SIG-M5 (cell line): ENCODE results near the gene CMTR2.
"Not testable (repeated sequence)": the region's sequence is repeated elsewhere in the genome, so short reads cannot be mapped to it uniquely, and the experiment has no call there.

Experiments
- DNase-seq: peaks from one replicate; lab custom pipeline; 2025; lab: John Stamatoyannopoulos, UW

Gene CMTR2, protein sequence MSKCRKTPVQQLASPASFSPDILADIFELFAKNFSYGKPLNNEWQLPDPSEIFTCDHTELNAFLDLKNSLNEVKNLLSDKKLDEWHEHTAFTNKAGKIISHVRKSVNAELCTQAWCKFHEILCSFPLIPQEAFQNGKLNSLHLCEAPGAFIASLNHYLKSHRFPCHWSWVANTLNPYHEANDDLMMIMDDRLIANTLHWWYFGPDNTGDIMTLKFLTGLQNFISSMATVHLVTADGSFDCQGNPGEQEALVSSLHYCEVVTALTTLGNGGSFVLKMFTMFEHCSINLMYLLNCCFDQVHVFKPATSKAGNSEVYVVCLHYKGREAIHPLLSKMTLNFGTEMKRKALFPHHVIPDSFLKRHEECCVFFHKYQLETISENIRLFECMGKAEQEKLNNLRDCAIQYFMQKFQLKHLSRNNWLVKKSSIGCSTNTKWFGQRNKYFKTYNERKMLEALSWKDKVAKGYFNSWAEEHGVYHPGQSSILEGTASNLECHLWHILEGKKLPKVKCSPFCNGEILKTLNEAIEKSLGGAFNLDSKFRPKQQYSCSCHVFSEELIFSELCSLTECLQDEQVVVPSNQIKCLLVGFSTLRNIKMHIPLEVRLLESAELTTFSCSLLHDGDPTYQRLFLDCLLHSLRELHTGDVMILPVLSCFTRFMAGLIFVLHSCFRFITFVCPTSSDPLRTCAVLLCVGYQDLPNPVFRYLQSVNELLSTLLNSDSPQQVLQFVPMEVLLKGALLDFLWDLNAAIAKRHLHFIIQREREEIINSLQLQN

DNA sequence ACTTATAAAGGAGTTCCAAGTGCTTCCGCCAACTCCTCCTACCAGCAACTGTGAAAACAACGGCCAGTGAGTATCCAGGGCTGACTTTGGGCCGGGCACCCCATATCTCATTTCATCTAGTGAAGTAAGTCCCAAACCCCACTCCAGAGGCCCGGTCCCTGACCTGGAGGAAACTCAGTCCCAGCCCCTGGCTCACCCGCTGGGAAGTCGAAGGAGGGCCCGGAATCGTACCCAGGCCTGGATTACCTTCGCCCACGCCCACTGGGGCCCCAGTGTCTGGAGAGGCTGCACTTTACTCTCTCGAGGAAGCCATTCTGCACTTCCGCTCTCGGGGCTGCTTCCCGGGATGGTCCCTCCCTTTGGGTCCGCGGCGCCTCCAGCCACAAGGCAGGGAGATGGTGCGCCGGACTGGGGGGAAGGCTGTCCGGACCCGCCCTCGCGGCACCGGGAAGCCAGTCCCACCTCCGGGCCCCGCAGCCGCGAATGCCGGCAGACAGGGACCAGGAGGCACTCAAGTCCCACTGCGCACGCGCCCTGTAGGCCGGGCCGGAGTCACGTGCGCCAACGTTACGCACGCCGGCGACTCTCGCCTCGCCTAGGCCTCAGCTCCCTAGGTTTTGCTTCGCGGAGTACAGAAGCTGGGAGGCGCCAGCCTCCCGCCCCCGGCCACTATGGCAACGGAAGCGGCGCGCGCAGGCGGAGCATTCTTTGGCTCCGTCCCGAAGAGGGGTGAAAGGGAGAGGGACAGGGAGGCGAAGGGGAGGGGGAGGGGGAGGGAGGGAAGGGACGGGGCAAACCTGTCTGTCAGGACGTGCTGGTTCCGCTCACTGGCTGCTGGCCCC lies at the start of gene CMTR2:
CMTR2 (minus strand) TSS at position 513 of the 842 bp plus-strand sequence. CDS start 3,482 bp downstream, outside the sequence.
- DNase-seq, result peak; percentile 58

DNA sequence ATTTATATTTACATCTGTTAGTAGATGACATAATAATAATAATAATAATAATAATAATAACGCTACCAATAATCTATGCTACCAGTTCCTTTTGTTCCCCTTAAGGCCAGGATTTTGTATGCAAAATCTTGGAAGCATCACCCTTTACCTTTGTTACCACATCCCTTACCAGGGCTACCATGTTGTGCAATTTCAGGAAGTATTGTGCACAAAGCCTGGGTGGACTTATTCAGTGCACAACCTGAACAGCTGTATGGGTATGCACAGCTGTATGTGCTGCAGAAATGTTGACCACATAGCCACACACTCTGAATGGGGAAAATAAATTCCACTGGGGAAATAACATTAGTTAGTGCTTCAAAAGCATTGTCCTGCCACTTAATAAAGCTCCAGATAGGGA lies 49.4 kb upstream of the CMTR2 start:
- no peak for DNase-seq

DNA sequence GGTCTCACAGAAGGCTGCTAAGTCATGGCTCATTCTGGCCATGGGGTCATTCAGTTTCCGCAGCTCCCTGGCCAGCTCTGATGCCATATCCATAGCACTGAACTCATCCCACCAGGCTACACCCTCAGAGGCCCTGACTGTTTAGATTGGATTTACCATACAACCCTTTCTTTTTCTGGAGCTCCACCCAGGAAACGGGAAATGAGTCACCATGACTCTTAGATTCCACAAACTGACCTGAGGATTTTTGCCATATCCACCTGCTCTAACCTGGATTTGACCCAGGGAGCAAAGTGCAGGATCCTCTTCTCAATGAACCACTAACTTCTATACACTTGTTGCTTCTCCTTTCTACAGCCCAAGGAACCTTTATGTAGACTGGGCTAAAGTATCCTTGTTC lies 49.0 kb upstream of the CMTR2 start:
- DNase-seq, result no peak

DNA sequence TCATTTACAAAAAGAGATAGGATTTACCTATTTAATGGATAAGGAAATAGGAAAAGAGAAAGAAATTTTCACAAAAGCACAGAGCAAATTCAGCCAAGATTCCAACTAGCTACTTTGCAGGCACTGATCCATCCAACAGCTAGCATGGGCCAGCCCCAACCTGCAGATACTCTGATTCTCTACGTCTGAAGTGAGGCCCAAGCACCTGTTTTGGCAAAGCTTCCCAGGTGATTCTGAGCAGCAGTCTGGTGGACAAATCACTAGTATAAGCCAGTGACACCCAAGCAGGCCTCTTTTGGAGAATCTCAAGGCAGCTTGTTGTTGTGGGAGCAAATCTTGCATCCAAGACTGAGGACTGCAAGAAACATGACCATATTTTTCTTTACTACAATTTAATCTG lies 48.4 kb upstream of the CMTR2 start:
- no peak for DNase-seq

DNA sequence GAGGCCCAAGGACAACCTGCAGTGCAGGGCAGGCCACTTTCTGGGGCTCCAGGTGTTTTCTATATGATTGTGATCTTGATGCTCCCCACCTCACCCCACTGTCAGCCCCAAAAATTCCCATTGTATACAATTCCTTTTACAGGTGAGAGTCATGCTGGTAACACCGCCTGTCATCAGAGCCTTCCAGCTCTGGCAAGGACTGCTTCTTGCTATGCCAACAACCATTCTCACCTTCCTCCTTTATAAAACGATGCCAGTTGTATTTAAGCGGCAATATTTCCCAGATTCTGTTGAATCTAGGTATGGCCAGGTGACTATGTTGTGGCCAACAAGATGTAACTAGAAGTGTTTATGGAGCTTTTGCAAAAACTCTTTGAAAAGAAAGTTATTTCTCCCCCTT lies 38.9 kb upstream of the CMTR2 start:
- DNase-seq, result no peak

DNA sequence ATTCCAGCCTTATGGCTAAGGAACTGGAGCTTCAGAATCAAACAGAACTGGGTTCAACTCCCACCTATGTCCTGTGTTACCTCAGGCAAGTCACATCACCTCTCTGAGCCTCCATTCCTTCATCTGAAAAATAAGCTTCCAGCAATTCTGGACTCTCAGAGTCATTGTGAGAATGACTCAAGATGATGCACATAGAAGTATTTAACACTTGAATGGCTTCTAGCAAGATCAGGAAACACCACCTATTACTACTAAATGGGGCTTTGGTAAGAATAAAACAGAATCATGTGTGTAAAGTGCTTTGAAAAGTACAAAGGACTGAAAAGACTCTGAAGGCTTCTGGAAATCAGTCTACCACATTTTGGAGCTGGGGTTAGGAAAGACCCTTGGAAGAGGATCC lies 38.5 kb upstream of the CMTR2 start:
- DNase-seq, result no peak

DNA sequence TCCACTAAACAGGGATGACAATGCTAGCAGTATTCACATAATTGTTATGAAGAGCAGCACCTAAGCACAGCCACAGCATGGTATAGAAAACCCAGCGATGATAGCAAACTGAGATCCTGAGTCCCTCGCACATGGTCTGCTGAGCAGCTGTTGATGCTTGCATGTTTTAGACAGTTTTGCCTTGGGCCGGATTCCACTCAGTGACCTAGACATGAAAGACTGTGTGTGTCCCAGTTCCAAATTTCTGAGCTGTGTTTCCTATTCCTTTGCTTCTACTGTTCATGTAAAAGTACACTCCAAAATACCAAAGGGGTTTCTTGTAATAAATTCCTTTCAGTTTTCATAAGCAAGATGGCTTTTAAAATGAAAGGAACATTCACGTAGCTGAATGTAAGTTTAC lies 30.8 kb upstream of the CMTR2 start:
- DNase-seq, result no peak

DNA sequence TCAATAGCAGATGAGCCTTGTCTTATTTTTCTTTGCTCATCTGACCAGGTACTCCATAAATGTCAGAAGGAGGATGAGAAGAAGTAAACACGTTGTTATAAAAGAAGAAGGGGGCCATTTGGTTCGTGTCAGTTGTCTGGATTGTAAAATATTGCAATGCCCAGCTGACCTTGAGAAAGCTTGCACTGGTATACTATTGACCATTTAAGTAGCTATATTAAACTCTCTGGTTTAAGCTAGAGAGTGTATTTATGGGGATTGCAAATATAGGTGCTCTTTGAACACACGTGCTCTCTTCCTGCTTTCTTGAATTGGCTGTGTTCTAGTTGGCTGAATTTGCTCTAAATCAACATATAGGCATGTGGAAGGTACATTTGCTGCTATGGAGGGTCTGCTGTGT lies 26.1 kb upstream of the CMTR2 start:
- DNase-seq, result no peak

DNA sequence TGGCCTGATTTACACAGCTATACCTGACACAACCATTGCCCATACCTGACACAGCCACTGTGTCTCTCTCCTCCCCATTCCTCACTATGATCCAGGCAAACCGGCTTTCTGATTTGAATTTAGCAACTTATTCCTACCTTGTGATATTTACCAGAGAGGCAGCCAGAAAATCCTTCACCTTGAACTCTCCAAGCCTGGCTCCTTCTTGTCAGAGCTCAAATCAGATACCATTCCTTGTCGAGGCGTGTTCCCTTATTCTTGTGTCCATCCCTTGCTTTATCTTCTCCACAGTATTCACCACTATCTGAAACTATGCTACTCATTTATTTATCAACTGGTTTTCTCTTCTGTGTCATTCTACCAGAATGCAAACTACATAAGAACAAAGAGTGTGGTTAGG lies 24.4 kb upstream of the CMTR2 start:
- DNase-seq, result not testable (repeated sequence)

DNA sequence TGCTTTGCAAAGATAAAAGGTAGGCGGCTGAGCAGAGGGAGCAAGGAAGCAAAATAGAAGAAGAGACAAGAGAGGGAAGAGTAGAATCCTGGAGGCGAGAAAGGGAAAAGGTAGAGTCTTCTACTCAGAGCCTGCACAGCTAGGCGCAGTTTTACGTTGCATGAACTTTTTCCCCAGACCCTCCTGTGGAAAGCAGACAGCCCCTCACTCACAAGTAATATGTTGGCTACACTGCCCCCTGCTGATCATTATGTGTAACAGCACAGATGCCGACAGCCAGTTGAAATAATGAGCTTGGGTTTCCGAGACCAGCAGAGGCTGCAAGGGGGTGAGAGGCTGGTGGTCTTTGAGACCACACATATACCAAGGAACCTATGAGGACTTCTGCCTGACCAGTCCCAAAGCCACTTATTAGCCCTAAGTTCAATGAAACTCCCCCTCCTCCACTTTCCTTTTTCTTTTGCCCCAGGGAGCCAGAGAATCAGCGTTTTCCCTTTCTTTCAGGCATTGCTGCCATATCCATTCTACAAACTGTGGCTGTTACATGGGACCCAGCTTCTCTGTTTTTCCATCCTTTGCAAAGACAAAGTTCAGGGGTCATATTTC lies 22.5 kb upstream of the CMTR2 start:
- no peak for DNase-seq

DNA sequence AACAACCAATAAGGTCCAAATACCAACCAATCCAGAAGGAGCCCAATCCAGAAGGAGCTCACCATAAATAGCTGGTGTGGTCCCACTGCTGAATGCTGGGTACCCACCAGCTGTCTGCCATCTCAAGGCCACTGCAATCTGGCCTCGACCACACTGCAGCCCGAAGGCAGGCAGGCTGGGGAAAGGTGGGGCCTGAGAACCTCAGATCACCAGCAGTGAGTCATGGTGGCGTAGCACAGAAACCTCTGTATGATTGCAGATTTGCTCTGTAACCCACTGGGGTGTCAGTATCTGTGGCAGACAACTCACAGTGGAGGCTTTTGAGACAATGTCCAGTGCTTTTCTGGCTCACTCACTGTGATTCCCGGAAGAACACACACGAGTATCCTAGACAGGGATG lies 14.7 kb upstream of the CMTR2 start:
- no peak for DNase-seq

DNA sequence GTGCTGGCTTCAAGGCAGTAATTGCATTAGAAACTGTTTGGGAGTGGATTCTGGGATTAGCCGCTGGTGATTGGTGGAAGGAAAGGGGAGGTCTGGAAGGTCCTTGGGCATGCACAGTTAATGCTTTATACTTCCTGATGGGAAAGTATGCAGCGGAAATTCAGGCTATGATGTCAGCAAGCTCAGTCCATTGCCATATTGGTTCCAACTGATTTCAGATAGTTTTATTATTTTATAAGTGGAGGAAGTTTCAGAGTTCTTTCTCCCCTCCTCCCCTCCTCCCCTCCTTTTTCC lies 8.1 kb upstream of the CMTR2 start:
- DNase-seq, result no peak

DNA sequence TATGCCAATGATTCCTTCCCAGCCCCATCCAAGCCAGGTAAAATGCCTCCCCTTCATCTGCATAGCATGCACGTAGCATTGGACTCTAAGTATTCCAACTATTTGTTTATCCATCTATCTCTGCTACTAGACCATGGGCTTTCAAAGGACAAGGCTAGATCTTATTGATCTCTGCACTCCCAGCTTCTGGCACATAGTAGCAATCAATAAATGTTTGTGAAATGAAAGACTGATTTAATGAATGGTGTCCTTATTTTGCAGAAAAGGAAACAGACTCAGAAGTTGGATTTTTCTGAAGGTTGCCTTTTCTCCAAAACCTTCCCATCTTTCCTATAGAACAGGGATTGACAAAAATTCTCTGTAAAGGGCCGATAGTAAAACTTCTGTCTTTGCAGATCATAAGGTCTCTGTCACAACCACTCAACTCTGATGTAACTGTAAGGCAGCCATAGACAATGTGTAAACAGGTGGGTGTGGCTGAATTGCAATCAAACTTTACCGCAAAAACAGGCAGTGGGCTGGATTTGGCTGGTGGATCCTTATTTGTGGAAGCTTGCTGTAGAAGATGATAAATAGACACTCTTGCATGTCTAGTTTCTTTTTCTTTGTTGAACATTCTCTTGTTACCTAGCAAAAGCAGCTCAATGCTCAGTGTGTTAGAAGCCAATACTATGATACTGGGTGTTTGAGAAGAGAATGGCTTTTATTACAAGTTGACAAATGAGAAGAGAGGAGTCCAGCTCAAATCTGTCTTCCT lies 7.6 kb upstream of the CMTR2 start:
- no peak for DNase-seq

DNA sequence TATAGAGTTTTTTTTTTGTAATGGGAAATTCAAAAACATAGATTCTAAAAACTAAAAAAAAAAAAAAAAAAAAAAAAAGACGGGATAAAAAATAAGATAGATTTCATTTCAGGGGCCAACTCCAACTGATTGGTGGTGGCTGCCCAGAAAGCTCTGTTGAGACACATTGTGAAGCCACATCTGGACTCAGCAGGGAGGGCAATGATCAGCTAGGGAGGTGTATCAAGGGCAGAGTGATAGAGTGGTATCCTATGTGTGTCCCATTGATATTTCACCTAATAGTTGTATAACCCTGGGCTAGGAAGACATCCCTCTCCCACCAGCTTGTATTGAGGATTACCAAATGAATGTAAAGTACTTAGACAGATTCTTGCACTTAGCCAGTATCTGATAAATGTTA lies 6.7 kb upstream of the CMTR2 start:
- DNase-seq, result no peak

DNA sequence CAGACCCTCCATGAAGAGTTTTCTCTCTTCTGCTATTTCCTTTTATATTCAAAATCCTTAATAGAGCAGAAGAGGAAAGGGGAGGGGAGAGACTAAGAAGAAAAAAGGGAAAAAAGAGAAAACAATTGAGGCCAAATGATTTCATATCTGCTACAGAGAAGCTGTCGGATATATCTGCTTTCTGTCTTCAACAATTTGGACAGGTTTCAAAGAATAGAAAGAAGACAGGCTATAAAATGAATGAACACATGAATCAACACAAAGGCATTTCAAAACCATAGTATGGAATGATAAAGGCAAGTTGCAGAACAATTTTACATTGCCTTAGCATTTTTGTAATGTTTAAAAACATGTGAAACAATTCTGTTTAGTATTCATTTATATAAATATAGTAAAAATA lies 4.7 kb upstream of the CMTR2 start:
- no peak for DNase-seq

DNA sequence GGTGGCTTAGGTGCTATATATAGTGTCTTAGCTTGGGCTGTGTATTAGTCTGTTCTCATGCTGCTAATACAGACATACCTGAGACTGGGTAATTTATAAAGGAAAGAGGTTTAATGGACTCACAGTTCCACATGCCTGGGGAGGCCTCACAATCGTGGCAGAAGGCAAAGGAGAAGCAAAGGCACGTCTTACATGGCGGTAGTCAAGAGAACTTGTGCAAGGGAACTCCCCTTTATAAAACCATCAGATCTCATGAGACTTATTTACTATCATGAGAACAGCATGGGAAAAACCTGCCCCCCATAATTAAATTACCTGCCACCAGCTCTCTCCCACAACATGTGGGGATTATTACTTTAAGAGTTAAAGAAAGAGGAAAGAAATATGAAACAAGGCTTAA lies 2.9 kb upstream of the CMTR2 start:
- DNase-seq, result not testable (repeated sequence)

DNA sequence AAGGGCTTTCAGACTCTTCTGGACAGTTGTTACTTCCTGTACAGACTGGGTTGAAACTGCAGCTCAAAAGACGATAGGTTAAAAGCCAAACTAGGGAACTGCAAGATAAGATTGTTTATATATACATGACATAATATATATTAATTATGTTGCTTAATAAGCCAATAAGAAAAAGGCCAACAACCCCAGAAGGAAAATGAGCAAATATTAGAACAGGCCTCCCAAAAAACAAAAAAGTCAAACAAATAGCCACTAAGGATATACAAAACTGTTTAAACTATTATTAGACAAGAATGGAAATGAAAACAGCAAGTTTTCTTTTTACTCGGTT lies 495 bp upstream of the CMTR2 start:
- DNase-seq, result no peak

DNA sequence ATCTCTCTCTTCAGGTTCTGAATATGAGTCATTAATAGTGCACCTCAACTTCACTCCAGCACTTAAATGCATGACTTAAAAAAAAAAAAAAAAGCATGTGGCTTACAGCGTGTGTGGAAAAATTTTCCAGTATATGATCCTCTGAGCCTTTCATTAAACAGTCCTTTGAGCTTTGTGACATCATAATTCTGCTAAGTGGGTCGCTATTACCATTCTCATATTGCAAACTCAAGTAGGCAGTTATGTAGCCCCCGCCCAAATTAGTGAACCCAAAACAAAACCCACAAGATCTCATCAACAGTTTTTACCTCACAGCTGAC lies 672 bp downstream of the CMTR2 start:
- DNase-seq, result no peak

DNA sequence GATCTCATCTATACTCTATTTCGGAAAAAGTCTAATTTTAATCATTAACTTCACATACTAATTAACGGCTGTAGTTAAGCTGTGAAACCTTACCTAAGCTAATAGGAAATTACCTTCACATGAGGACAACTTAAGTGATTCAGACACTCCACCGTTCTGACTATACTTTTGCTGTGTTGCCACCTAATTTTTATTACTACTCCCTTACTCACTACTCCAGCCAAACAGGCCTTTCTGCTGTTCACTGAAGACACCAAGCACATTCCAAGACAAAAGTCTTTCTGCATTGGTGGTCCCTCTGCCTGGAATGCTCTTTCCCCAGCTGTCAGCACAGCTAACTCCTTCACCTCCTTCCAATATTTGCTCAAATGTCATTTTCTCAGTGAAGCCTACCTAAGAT lies 1.3 kb downstream of the CMTR2 start:
- no peak for DNase-seq

DNA sequence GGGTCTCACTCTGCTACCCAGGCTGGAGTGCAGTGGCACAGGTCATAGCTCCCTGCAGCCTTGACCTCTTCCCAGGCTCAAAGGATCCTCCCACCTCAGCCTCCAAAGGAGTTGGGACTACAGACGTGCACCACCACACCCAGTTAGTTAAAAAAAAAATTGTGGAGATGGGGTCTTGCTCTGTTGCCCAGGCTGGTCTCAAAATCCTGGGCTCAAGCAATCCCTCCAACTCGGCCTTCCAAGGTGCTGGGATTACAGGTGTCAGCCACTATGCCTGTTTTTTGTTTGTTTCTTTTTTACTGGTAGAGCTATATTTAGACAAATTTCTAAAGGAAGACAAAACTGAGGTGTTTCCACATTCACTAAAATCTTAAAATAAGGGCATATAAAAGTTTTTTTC lies 1.7 kb downstream of the CMTR2 start:
- no peak for DNase-seq

DNA sequence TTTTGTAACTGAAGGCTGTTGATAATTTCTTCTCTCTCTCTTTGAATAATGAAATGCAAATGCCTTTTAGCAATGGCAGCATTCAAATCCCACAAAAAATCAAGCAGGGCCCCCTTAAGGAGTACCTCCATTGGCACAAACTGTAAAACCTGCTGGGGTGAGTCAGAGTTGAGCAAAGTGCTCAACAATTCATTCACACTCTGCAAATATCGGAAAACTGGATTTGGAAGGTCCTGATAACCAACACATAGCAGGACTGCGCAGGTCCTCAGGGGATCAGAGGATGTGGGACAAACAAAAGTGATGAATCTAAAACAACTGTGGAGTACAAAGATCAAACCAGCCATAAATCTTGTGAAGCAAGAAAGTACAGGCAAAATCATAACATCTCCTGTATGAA lies 5.6 kb downstream of the CMTR2 start:
- DNase-seq, result no peak

DNA sequence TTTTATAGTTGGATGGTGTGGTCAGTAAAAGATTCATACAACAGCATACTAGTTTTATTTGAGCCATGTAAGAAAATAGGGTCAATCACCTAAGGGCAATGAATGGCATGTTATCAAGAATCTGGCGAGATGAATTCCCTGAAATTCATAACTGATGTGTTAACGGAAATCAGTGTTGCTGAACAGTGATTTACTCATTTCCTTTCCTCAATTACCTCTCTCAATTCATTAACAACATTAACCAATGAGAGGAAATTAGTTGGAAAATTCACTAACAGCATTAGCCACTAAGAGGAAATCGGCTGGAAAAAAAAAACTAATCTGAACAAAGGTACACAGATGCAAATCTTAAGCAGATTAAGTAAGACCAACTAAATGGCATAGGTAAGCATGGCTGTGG lies 6.3 kb downstream of the CMTR2 start:
- DNase-seq, result no peak
